Measurements from ENCODE around the gene DLGAP1.

DNA sequence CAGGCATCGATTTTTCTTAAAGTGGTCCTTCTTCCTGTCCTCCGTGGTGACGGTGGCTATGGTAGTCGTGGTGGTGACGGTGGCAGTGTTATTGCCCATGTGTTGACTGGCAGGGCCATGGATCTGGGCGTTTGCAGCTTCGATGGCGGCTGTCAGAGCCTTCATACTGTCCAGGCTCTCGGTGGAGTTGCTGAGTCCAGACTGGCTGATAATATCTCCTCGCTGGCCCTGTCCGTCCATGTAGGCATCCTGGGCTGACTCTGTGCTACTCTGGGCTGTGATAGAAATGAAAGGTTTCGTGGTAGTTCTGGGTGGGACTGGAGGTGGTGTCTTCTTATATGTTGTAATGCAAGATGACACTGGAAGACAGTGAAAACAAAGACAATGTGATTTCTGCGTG, 873.2 kb downstream of the DLGAP1 start:
- TF ChIP-seq, protein P1, sequence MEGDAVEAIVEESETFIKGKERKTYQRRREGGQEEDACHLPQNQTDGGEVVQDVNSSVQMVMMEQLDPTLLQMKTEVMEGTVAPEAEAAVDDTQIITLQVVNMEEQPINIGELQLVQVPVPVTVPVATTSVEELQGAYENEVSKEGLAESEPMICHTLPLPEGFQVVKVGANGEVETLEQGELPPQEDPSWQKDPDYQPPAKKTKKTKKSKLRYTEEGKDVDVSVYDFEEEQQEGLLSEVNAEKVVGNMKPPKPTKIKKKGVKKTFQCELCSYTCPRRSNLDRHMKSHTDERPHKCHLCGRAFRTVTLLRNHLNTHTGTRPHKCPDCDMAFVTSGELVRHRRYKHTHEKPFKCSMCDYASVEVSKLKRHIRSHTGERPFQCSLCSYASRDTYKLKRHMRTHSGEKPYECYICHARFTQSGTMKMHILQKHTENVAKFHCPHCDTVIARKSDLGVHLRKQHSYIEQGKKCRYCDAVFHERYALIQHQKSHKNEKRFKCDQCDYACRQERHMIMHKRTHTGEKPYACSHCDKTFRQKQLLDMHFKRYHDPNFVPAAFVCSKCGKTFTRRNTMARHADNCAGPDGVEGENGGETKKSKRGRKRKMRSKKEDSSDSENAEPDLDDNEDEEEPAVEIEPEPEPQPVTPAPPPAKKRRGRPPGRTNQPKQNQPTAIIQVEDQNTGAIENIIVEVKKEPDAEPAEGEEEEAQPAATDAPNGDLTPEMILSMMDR (IDR thresholded peaks at IDR 0.05): no peak
- TF ChIP-seq, protein P2, sequence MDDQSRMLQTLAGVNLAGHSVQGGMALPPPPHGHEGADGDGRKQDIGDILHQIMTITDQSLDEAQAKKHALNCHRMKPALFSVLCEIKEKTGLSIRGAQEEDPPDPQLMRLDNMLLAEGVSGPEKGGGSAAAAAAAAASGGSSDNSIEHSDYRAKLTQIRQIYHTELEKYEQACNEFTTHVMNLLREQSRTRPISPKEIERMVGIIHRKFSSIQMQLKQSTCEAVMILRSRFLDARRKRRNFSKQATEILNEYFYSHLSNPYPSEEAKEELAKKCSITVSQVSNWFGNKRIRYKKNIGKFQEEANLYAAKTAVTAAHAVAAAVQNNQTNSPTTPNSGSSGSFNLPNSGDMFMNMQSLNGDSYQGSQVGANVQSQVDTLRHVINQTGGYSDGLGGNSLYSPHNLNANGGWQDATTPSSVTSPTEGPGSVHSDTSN (IDR thresholded peaks at IDR 0.05): no peak
- TF ChIP-seq POLR2AphosphoS5 (IDR thresholded peaks at IDR 0.05; ENCODE audit: low read depth, low read length): no peak
- TF ChIP-seq SIN3A (IDR thresholded peaks at IDR 0.05; ENCODE audit: borderline replicate concordance, low read depth, low read length): no peak
- TF ChIP-seq ELF1 (IDR thresholded peaks at IDR 0.05): no peak
- no peak for TF ChIP-seq SMC3 (IDR thresholded peaks at IDR 0.05; ENCODE audit: low read depth, low read length)
- TF ChIP-seq NRF1 (IDR thresholded peaks at IDR 0.05; ENCODE audit: low read depth, low read length): no peak
- no peak for TF ChIP-seq FOSL2 (IDR thresholded peaks at IDR 0.05; ENCODE audit: borderline replicate concordance, low read depth)
- no peak for TF ChIP-seq RFX5 (IDR thresholded peaks at IDR 0.05; ENCODE audit: low read length)
- no peak for TF ChIP-seq TAF1 (IDR thresholded peaks at IDR 0.05; ENCODE audit: borderline replicate concordance, low read depth, low read length)
- no peak for TF ChIP-seq EP300 (IDR thresholded peaks at IDR 0.05; ENCODE audit: borderline replicate concordance in 1 of 2, low read depth in 1 of 2, low read length in 1 of 2)
- TF ChIP-seq JUND (IDR thresholded peaks at IDR 0.05): no peak
